Type B pancreatic cell (in vitro differentiated cells): ENCODE results near the gene SYNDIG1. TPM values are rescaled to one million over a fixed set of nuclear protein-coding genes. Genes with fewer than 3 reads are reported as not detected.

ENCODE experiments used
- DNase-seq: peaks from one replicate; pipeline ENCODE4 v3.0.0; 2021; ENCODE audit warnings: mixed read lengths; ENCODE audit not compliant: unreplicated experiment; ENCODE audit errors: extremely low spot score
- H3K27ac Mint-ChIP-seq: 2 replicates; pipeline ENCODE4 v1.8.0; 2021; ENCODE audit warnings: mild to moderate bottlenecking, mixed read lengths
- H3K27me3 Mint-ChIP-seq: 2 replicates; pipeline ENCODE4 v1.8.0; 2021; ENCODE audit warnings: mixed read lengths
- H3K36me3 Mint-ChIP-seq: 2 replicates; pipeline ENCODE4 v1.8.0; 2021; ENCODE audit warnings: mixed read lengths
- H3K4me1 Mint-ChIP-seq: one replicate; pipeline ENCODE4 v1.8.0; 2021; ENCODE audit warnings: mixed read lengths; ENCODE audit not compliant: unreplicated experiment
- H3K4me3 Mint-ChIP-seq: 2 replicates; pipeline ENCODE4 v1.8.0; 2021; ENCODE audit warnings: mild to moderate bottlenecking, mixed read lengths
- H3K9me3 Mint-ChIP-seq: 2 replicates; pipeline ENCODE4 v1.8.0; 2021; ENCODE audit warnings: mixed read lengths
- total RNA-seq: library from RNA; stranded (reverse); gene quantifications from 2 replicates; pipeline ENCODE4 v1.2.1, GENCODE V29; 2021; ENCODE audit warnings: low replicate concordance
- TF ChIP-seq, protein P1 (sequence below): fragments of 200-600 bp; sonication (generic); conservative IDR thresholded peaks from 2 replicates; pipeline ENCODE4 v1.5.0; 2021; ENCODE audit warnings: antibody characterized with exemption, mild to moderate bottlenecking

Gene SYNDIG1
- total RNA-seq, 1 donor from 2014 or later: 4.3 TPM

DNA sequence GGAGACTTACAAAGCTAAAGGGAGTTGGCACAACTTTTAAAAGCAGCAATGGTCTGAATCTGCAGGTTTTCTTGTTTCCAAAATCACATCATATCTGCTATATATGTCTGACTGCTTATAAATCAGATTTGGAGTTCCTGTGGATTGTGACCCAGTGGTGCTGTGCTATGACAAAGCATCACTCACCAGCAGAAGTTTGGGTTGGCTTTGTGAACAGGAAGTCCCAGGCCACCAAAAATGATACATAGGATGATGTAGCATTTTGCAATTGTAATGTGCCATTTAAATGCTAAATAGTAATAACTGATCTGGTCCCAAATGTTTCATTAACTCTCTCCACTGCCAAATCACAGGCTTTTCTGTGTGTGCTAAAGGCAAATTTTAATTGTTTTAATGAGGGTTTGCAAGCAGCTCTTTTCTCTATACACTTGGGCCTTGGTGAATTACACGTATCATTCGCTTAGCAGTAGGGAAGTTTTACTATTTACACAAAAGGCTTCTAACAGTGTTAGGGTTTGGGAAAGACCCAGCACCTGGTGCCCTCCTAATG lies 60.8 kb downstream of the SYNDIG1 start:
- Mint-ChIP-seq H3K4me3 (no peak overlapping the region), H3K4me1 (no peaks in the 10 kb centered on the region), H3K27me3 (peaks cover 8% of the 10 kb centered on the region), H3K9me3 (peaks cover 7% of the 10 kb centered on the region), H3K27ac (no peak overlapping the region), H3K36me3 (peaks cover 3% of the 10 kb centered on the region)
- TF ChIP-seq, protein P1, sequence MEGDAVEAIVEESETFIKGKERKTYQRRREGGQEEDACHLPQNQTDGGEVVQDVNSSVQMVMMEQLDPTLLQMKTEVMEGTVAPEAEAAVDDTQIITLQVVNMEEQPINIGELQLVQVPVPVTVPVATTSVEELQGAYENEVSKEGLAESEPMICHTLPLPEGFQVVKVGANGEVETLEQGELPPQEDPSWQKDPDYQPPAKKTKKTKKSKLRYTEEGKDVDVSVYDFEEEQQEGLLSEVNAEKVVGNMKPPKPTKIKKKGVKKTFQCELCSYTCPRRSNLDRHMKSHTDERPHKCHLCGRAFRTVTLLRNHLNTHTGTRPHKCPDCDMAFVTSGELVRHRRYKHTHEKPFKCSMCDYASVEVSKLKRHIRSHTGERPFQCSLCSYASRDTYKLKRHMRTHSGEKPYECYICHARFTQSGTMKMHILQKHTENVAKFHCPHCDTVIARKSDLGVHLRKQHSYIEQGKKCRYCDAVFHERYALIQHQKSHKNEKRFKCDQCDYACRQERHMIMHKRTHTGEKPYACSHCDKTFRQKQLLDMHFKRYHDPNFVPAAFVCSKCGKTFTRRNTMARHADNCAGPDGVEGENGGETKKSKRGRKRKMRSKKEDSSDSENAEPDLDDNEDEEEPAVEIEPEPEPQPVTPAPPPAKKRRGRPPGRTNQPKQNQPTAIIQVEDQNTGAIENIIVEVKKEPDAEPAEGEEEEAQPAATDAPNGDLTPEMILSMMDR: no peak
- no peak for DNase-seq

DNA sequence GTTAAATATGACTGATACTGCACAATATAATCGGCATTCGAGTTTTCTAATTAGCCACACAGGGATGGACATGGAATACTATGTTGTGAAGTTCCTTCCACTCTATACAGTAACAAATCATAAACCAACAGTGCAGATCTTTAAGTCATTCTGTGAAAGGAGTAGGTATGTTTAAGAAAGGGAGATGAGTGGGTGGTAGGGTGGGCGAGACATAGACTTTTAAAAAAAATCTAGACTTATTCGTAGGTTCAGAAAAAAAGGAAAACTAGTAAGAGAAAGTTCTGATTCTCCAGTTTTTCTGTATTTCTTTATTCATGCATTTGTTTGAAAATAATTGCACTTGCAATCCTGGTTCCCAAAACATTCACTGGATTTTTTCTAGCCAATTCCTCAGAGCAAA lies 61.8 kb downstream of the SYNDIG1 start:
- no peak overlapping the region for H3K27ac Mint-ChIP-seq
- no peak for DNase-seq
- H3K9me3 Mint-ChIP-seq: peaks cover 7% of the 10 kb centered on the region
- TF ChIP-seq, protein P1: no peak
- peaks cover 8% of the 10 kb centered on the region for H3K27me3 Mint-ChIP-seq
- H3K4me3 Mint-ChIP-seq: no peak overlapping the region
- H3K4me1 Mint-ChIP-seq: no peaks in the 10 kb centered on the region
- peaks cover 3% of the 10 kb centered on the region for H3K36me3 Mint-ChIP-seq

DNA sequence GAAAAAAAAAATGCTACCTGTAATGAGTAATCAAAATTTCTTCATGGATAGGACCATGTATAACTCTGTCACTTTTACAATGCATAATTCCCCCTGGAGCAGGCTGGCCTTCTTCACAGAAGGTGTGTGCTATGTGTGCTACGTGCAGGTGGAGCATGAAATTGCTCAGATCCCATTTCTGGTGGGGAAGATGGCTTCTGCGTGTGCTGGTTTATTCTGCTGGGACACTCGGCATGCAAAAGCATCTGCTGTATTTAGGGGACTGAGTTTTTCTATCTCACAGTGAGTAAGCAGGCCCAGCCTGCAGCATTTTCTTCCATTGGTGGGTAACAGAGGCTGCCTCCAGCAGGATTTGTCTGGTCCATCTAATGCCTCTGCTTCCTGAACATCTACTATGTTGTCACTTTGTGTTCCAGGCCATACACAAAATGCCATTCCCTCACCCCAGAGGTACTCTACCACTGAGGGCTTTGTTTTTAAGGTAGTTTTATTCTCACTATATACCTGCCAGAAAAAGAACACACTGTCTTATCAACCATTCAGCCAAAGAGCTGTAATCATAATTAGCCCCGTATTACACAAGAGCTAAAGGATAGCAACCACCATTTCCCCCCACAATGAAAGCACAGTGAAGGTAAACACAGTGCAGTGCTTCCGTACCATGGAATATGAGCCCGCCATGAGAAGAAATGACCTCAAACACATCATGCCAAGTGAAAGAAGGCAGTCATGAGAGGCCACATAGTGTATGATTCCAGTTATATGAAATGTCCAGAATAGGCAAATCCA lies 62.4 kb downstream of the SYNDIG1 start:
- TF ChIP-seq, protein P1: no peak
- Mint-ChIP-seq H3K27me3 (peaks cover 7% of the 10 kb centered on the region), H3K4me3 (no peak overlapping the region), H3K27ac (no peak overlapping the region), H3K36me3 (peaks cover 3% of the 10 kb centered on the region), H3K4me1 (no peaks in the 10 kb centered on the region), H3K9me3 (peaks cover 7% of the 10 kb centered on the region)
- DNase-seq: no peak

DNA sequence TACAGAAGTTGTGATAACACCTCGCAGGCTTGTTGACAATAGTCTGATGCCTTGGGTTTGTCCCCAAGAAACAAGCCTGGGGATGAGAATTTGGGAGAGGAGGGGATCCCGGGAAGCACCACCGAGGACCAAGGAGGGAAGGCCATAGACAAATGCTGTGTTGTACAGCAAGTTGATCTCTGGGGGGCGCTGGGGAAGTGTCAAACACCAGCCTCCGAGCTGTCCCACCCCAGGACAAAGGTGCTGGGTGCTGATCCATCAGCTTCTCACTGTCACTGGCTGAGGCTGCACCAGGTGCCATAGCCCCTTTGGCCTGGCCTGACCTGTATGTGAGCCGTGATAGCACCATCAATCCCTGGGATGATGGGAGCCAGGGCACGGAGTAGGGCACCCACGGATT lies 64.0 kb downstream of the SYNDIG1 start:
- Mint-ChIP-seq H3K36me3 (peaks cover 3% of the 10 kb centered on the region), H3K4me3 (no peak overlapping the region), H3K9me3 (peaks cover 7% of the 10 kb centered on the region), H3K27ac (no peak overlapping the region), H3K4me1 (no peaks in the 10 kb centered on the region), H3K27me3 (peaks cover 11% of the 10 kb centered on the region)
- TF ChIP-seq, protein P1: no peak
- no peak for DNase-seq

DNA sequence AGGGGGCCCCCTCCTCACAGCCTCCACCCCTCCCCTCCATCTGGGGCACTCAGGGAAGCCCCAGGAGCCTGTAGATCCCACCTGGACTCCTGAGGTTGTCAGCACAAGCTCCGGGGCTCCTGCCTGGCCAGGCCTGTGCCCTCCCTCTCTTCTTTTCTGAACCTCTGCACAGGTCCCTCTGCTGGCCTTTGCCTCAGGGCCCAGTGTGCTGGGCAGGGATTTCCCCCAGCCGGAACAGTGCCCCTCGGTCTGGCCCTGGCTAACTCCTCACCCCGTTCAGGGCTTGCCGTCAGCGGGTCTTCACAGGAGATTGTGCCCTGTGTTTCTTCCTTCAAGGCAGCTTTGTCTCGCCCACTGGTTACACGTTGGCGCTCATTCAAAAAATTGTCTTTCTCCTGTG lies 64.9 kb downstream of the SYNDIG1 start:
- Mint-ChIP-seq H3K36me3 (peaks cover 3% of the 10 kb centered on the region), H3K4me3 (no peak overlapping the region), H3K27me3 (peaks cover 5% of the 10 kb centered on the region), H3K4me1 (no peaks in the 10 kb centered on the region), H3K27ac (no peak overlapping the region), H3K9me3 (peaks cover 7% of the 10 kb centered on the region)
- TF ChIP-seq, protein P1: no peak
- no peak for DNase-seq
